ENCODE measurements around the gene C4BPB.
A peak's percentile ranks its signal among the peaks of the same experiment; 100 is the strongest.

Gene C4BPB

DNA sequence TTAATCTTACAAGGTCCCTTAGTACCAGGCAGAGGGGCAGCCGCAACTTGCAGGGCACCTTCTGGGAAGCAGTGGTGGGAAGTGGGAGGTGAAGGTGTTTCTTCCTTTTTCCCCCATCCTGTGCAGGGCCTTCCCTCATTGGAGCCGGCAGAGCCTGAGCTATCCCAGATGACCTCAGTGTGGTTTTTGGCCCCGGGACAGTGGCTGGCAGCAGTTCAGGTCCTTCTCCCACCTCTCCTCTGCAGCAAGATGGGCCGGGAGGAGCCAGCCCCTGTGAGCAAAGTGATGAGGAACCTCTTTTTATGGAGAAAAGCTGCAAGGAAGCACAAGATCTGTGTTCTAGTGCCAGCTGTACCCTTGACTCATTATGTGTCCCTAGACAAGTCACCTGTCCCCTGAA lies 28.8 kb upstream of the C4BPB start:
- no peak for DNase-seq (ENCODE audit: low read depth in 2 of 2)

DNA sequence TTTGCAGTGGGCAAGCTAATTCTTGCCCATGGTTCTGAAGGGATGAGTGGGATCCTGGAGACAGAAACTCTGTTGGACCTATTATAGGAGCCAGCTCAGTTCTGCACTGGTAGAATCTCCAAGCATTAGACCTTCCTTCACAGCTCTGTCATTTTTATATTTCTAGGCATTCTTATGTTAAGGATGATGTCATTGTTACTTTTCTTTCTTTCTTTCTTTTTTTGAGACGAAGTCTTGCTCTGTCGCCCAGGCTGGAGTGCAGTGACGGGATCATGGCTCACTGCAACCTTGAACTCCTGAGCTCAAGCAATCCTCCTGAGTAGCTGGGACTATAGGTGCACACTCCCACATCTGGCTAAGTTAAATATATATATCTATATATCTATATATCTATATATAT lies 28.1 kb upstream of the C4BPB start:
- DNase-seq (ENCODE audit: low read depth in 2 of 2) = no peak

DNA sequence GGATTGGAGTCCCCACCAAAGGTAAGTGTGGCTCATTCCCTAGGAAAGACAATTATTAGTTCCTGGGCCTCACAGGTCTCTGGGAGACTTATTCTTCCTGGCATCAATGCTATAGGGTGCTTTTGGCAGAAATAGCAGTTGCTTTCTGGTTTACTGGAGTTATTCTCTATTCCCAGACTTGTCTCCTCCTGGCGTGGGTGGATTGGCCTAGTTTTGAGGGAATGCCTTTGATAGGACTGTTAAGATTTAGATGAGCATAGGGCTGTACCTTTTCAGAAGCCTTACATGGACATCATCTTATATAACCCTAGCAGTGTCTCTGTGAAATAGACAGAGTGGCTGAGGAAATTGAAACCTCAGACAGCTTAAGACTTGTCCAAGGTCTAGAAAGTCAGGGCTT lies 26.6 kb upstream of the C4BPB start:
- DNase-seq (ENCODE audit: low read depth in 2 of 2) = no peak

DNA sequence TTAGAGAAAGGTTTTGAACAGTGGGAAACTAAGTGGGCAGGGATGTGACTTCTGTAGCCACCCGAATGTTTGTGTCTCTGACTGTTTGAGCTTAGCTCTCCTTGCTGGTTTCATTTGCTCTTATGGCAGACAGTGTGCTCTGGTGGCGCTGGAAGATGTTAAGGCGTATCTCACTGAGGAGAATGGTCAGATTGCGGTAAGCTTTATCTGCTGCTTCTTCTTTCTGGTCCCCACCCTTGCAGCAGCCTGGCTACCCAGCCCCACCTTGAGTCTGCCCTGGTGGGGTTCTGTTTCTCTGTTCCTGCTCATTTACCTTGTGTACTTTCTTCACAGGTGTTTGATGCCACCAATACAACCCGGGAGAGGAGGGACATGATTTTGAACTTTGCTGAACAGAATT lies 25.6 kb upstream of the C4BPB start:
- no peak for DNase-seq (ENCODE audit: low read depth in 2 of 2)

DNA sequence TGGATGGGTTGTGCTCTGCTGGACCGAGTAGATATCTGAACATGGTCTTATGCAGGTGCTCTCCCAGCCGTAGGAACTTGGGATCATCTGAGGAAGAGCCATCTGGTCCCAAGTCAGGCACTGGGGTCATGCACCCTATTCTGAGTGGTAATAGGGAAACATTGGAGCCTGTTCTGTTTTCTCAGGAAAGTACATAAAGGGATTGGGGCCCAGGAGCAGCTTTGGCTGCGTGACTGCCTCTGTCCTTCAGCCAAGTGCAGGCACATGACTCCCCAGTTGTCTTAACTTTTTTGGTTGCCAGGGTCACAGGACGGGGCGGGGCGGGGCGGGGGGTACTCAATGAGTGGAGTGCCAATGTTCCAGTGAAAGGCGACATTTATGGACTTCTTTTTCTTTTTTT lies 24.1 kb upstream of the C4BPB start:
- DNase-seq (ENCODE audit: low read depth in 2 of 2) = no peak

DNA sequence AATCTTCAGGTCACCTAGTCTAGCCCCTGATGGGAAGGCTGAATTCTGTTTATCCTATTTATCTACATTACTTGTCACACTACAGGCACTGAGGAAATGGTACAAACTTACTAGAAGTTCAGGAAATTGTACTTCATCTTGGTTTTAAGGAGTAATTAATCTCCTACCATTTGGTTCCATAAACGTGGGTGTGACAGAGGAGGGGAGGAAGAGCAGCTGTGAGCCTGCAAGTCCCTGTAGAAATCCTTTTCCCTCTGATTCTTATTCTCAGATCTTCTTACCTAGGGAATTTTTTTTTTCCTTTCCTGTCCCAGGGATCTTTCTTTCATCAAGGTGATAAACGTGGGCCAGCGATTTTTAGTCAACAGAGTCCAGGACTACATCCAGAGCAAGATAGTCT lies 21.5 kb upstream of the C4BPB start:
- no peak for DNase-seq (ENCODE audit: low read depth in 2 of 2)

DNA sequence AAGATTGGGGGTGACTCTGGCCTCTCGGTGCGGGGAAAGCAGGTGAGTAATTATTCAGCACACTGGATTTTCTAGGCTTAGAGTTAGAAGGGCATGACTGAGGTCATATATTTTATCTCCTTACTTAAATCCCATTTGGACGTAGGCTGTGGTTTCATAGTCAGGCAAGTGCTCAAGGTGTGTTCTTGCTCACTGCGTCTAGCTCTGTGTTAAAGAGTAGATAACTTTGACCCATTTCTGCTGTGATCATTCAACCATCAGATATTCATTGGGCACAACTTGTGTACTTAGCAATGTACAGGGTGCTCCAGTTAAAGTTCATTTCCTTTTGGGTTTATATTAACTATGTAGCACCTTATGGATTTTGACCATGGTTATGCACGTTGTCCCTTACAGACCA lies 21.0 kb upstream of the C4BPB start:
- no peak for DNase-seq (ENCODE audit: low read depth in 2 of 2)

DNA sequence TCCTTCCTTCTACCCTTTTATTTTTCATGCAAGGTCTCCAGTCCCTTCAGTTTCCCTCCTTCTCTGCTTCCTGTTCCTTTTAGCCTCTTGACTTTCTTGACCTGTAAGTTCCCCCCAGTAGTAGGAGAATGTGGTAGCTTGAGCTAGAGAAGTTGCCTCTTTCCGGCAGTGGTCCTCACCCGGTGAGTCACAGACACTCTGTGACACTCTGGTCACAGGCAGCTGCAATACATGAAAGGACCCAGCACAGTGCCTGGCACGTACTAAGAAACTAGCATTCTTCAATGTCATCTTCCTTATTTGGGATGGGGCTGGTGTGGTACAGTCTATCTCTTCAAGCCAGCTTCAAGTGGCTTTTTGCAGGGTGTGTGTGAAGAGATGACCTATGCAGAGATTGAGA lies 19.6 kb upstream of the C4BPB start:
- no peak for DNase-seq (ENCODE audit: low read depth in 2 of 2)

DNA sequence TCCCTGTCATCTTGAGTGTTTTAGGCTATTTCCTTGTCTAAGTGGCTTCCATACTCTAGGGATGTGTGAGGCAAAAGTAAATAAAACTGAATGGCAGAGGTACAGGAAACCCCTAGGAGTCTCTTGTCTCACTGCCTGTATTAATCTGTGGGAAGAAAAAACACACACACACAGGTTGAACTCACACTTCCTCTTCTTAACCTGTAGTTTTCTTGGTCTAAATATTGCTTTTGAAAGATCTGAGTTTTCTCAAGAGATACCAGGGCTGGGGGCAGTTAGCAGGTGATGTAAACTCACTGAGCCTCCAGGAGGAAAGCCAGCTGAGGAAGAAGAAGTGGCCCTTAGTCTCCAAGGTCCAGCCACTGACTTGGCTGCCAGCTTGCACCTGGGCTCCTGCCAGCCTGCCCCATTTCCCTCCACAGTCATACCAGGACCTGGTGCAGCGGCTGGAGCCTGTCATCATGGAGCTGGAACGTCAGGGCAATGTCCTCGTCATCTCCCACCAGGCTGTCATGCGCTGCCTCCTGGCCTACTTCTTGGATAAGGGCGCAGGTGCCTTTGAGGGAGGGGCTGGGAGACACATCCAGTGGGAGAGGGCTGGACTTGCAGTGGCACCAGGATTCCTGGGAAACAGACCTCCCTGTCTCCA lies 18.7 kb upstream of the C4BPB start:
- no peak for DNase-seq (ENCODE audit: low read depth in 2 of 2)

DNA sequence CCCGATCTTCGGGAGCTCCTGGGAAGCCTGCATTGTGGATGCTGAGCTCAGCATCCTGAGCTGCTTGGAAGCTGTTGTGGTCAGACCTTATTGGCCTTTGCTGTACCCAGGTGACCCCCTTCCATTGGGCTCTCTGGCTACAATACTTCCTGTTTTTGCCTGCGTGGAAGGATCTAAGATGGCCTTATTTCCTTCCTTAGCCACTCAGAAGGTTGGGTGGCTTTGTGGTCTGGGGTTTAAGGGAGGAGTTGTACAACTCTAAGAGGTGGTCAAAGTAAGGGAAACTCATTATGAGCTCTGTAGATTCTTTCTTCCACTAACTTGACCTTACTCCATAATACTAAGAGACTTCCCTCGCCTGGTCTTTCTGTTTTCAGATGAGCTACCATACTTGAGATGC lies 17.8 kb upstream of the C4BPB start:
- DNase-seq (ENCODE audit: low read depth in 2 of 2) = no peak

DNA sequence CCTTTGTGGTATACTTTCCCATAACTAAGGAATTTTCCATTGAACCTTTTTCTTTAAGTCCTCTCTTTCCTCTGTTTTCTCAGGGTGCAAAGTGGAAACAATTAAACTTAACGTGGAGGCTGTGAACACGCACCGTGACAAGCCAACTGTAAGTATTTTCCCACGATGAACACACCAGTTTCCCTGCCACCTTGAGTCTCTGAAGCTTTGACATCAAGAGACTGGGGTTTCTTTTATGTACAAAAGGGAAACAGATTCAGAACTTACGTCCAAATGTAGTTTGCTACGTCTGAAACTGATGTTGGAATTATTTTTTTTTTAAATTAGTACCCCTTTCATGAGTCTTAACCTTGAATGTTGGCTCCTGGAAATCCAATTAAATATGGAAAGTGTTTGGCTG lies 17.2 kb upstream of the C4BPB start:
- no peak for DNase-seq (ENCODE audit: low read depth in 2 of 2)

DNA sequence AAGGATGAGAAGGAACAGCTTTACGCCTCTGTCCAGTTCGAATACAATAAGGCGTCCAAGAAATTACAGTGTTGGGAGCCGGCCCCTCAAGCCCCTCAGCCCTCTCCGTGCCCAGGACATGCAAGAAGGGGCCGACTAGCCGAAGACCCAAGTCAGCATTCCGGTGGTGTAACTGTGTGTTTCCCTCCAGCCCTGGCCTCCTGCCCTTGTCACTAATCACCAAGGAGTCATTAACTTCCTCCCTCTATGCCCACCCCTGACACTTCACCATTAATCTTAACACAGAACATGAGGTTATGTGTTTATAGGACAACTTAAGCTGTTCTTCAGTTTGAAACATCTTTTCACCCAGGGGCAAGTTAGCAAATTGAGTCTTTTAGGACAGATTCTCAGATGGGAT lies 16.4 kb upstream of the C4BPB start:
- no peak for DNase-seq (ENCODE audit: low read depth in 2 of 2)

DNA sequence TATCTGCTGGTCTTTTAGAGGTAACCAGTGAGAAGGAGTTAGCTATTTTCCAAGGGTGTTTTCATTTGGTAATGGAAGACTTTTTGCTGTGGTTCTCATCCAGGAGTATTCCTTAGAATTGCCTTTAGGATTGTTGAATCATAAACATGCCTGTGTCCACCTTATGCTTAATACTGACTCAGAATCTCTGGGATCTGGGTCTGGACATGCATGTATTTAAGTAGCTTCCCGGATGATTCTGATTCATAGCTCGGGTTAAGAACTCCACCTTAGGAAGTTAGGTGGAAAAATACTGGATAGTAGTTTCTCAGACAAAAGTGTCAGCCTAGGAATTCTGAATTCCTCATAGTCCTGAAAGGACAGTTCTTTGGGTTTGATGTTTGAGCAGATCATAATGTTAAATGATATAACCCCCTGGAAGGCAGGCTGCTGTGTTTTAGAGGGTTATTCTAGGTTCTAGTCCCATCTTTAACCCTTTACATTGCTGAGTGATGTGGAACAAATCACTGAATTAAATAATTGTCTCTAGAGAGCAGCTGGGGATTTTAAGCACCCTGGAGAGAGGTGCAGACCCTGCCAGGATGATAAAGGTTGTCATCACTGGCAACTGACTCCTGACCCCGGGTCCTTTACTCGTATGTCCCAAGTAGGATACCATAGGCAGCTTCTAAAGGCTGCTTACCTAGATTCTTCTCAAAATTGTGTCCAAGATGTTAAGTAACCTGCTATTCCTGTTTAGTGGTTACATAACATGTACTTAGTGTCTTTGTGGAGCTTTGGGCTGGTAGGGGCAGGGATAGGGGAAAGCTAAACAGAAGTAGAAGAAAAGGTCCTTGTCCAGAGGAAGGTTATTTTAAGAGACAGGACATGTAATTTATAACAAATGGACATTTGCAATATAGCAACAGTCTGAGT lies 14.5 kb upstream of the C4BPB start:
- DNase-seq (ENCODE audit: low read depth in 2 of 2) = no peak

DNA sequence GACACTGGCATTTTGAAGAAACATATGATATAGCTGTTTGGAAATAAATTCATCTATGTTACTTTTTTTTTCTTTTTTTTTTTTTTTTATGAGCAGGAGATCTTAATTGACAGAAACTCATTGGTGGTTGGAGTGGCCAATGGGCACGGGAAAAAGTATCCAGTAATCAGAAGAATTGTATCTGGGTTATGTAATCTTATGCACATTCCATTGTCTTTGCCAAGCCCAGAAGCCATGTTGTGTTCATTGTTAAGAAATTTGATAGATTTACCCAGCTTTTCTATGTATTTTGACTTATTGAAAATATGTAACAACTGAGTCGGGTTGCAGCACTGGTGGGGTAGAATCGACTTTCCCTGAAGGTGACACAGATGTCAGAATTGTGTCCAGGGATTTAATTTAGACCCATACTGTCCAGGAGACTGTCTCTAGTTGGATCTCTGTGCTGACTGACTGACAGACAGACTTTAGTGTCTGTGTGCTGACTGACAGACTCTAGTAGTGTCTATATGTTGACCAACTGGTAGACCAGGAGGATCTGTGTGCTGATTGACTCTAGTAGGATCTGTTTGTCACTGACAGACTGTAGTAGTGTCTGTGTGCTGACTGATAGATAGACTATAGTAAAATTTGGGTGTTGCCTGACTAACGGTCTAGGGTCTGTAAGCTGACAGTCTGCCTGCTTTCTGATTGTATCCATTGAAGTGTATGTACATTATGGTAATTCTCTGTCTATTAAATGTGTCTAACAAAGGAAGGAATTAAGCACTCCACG lies 12.3 kb upstream of the C4BPB start:
- DNase-seq (ENCODE audit: low read depth in 2 of 2) = no peak

DNA sequence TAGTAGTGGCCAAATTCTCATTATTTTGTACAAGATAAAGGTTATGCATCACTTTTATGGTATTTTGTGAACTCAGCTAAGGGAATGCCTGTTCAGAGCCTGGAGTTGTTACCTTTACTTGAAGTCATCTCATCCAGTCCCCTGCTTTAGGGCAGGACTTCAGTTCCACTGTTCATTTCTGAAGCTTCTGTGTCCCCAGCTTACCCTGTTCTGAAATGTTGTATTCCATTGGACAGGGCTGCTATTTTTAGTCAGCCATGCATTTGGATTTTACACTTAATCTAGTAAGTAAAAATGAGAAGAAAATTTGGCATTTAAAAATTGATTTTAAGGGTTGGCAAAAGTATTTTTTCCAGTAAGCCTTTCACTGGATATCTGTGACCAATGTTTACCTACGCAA lies 11.6 kb upstream of the C4BPB start:
- no peak for DNase-seq (ENCODE audit: low read depth in 2 of 2)

DNA sequence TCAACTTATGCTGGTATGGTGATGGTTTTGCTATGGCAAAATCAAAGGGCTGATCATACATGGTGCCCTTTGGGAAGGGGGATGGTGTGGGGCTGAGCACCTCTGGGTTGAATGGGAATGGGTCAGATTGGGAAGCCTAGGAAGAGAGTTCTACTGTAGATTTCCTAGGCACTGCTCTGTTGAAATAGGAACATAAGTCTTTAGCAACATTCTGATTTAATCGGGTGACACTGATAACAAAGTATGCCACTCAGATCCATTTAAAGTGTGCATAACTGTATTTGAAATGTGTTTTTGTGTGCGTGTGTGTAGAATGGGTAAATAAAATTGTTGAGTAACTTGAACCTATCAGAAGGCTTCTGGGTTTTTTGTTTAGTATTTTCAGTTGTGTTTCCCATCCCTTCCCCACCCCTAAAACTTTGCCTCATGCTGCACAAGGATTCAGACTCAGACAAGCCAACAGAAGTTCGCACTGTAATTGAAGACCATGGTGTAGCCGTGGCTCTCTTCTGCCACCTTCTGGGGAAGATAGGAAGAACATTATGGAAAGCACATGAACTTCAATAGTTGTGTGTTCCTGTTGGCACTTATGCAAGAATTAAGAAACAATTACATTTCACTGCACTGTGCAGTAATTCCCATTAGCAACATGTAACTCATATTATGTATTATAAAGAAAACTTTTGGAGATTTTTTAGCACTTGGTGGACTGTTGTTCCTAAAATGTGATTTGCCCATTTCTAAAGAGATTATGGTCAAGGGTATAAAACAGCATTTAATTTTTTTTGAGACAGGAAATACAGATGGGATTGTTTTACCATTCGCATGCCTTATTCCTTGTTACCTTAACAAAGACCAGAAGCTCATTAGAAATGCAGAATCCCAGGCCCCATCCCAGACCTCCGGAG lies 10.9 kb upstream of the C4BPB start:
- peak; percentile 50 to 59 for DNase-seq (ENCODE audit: low read depth in 2 of 2)

DNA sequence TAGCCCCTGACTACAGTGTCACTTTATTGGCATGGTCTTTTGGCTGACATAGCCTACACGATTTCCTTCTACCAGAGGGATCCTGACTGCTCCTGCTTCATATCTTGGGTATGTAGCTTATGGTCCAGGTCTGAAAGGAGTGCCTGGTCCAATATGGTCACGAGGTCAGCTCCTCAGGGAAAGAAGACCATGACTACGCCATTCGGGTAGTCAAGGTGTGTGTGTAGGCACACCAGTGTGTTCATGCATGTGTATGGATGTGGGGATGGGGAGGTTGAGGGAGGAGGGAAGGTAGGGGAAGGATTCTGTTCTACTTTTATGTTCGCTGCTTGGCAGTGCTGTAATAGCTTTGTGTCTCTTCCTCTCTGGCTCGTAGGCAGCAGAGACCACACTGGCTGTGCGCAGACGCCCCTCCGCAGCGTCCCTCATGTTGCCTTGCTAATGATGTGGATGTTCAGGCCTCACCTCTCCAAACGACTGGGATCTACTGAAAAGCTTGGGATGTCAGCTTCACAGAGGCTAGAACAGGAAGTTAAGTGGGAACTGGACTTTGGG lies 10.0 kb upstream of the C4BPB start:
- DNase-seq (ENCODE audit: low read depth in 2 of 2) = no peak

DNA sequence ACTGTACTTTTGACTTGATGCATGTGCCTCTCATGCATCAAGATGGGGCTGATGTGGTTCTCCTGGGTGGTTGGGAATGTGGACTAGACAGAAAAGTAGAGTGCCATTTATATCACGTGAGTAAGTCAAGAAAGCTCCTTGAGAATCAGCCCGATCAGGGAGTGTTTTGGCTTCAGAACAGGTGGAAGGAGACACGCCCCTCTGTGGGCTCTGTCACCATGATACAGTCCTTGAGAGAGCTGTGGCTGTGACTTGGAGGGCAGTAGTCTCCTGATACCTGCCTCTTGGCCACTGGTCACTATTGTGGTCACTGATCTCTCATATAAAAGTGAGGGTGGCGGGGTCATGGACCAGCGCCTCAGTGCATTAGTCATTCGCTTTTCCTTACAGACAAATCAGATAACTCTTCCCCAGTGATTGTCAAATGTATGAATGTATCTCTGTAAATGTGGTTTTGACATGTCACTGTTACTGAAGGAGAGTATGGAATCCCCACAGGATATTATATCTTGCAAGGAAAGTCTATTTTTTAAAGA lies 8.9 kb upstream of the C4BPB start:
- no peak for DNase-seq (ENCODE audit: low read depth in 2 of 2)

DNA sequence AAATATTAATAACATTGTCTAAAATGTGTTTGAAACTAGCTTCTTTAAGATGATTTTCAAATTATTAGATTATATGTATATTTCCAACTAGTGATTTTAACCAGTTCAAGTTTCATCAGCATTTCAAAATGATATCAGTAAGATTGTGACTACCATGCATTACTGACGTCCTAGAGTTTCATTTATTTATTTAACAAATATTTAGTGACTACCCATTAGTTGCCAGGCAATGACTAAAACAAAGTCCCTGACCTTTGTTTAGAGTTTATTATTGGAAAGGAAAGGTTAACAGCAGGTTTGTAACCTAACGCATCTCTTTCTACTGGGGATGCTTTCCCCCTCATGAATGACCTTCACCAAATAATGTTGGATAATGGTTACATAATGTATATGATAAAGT lies 7.6 kb upstream of the C4BPB start:
- DNase-seq (ENCODE audit: low read depth in 2 of 2) = no peak

DNA sequence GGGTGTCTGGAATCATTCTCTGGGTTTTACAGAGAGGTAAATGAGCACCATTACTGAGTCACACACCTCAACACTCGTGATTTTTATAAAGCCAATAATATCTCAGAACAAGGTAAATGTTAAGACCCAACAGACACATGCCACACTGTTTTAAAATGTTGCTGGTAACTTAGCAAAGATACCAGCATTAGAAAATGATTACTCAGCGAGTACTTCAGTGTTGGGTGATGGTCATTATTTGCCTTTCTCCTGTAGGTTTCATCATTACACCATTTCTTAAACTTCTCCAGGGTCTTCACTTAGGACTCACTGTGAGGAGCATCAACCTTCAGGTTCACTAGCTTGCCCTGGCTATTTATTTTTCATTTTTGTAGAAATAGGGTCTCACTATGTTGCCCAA lies 6.9 kb upstream of the C4BPB start:
- no peak for DNase-seq (ENCODE audit: low read depth in 2 of 2)

DNA sequence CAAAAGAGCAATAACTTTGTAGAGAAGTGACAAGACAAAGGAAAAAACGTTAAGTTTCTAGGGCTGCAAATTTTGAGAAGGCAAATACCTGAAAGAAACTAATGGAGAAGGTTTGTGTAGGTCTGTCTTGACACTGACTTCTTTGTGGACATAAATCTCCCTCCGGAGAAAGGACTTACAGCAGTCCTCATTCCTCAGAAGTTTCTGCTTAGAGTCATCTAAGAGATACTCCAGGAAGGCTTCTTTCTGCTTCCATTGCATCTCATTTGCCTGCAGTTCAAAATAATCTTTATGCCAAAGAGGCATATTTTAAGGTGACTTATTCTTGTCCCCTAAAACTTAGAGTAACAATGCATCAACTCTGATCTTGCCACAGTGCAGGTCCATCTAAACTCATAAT lies 4.4 kb upstream of the C4BPB start:
- DNase-seq (ENCODE audit: low read depth in 2 of 2) = no peak

Measured in fibroblast of skin of left quadriceps (primary cell).